Activated CD4-positive, alpha-beta T cell treated with anti-CD3 and anti-CD28 coated beads, Interleukin-2, amount 50 U/mL, for 24 hours (primary cell): ENCODE measurements around the gene SNX9.

Source experiments
- DNase-seq, 2 donors: peaks; one replicate each; pipeline ENCODE4 v3.0.0-alpha.2; 2020; ENCODE audit warnings: low read depth in 1 of 2, low spot score in 1 of 2

SNX9 gene

GRCh38 chr6:157800420-157801237, 22.4 kb upstream of the SNX9 start:
- DNase-seq: peak; percentile 11 to 58

GRCh38 chr6:157804448-157805327, 18.4 kb upstream of the SNX9 start:
- no peak for DNase-seq

GRCh38 chr6:157806131-157806855, 16.8 kb upstream of the SNX9 start:
- DNase-seq: no peak

GRCh38 chr6:157806856-157807215, 16.2 kb upstream of the SNX9 start:
- DNase-seq: no peak

GRCh38 chr6:157808405-157808950, 14.6 kb upstream of the SNX9 start:
- DNase-seq: no peak

GRCh38 chr6:157809613-157810012, 13.4 kb upstream of the SNX9 start:
- no peak for DNase-seq

- DNase-seq: no peak
These were observed 11.9 kb upstream of the SNX9 start for GRCh38 chr6:157811137-157811475.

GRCh38 chr6:157811476-157812173, 11.4 kb upstream of the SNX9 start:
- DNase-seq: no peak

GRCh38 chr6:157812425-157813171, 10.4 kb upstream of the SNX9 start:
- no peak for DNase-seq

GRCh38 chr6:157813191-157813590, 9.9 kb upstream of the SNX9 start:
- DNase-seq: no peak

- DNase-seq: no peak
These were observed 9.1 kb upstream of the SNX9 start for GRCh38 chr6:157813750-157814455.

- no peak for DNase-seq
These were observed 8.2 kb upstream of the SNX9 start for GRCh38 chr6:157814883-157815282.

GRCh38 chr6:157821342-157822033, 1.6 kb upstream of the SNX9 start:
- no peak for DNase-seq

- peak in 1 of 2 donors; percentile 23 for DNase-seq
These were observed 623 bp upstream of the SNX9 start for GRCh38 chr6:157822245-157823000.

- peak; percentile 57 to 88 for DNase-seq
These were observed 703 bp downstream of the SNX9 start for GRCh38 chr6:157823528-157824370.

GRCh38 chr6:157825243-157825904, 2.3 kb downstream of the SNX9 start:
- no peak for DNase-seq
